Gastroesophageal sphincter (tissue), 4 donors: ENCODE data around the gene ACOX3. TPM values are rescaled to one million over a fixed set of nuclear protein-coding genes. Genes with fewer than 3 reads are reported as not detected.
A peak's percentile ranks its signal among the peaks of the same experiment; 100 is the strongest.

Experiments used
- ATAC-seq: fragments of 150-250 bp; one replicate; pipeline ENCODE4 v1.9.1; 2016; ENCODE audit warnings: mild to moderate bottlenecking, moderate library complexity
- H3K27ac ChIP-seq, 4 donors: fragments of 200-600 bp; sonication (generic) in 3 of 4; 1 replicate in 3 of 4; 2 replicates in 1 of 4; pipeline ENCODE4 v1.5.1; 2016 to 2019
- H3K27me3 ChIP-seq: fragments of 200-600 bp; sonication (generic); one replicate; pipeline ENCODE4 v1.5.1; 2019
- H3K36me3 ChIP-seq, 2 donors: fragments of 200-600 bp; sonication (generic); one replicate each; pipeline ENCODE4 v1.5.1; 2019; ENCODE audit warnings: control low read depth in 1 of 2
- H3K4me1 ChIP-seq, 3 donors: fragments of 200-600 bp; sonication (generic); 1 replicate in 2 of 3; 2 replicates in 1 of 3; pipeline ENCODE4 v1.5.1; 2016 to 2019; ENCODE audit warnings: control low read depth in 2 of 3
- H3K4me3 ChIP-seq, 2 donors: fragments of 200-600 bp; sonication (generic); one replicate each; pipeline ENCODE4 v1.5.1; 2019; ENCODE audit warnings: mild to moderate bottlenecking in 1 of 2, moderate library complexity in 1 of 2
- H3K9me3 ChIP-seq, 3 donors: fragments of 200-600 bp; sonication (generic); one replicate each; pipeline ENCODE4 v1.5.1; 2017 to 2019; ENCODE audit warnings: control low read depth in 2 of 3
- EP300 ChIP-seq: sonication (generic); formaldehyde crosslinking; IDR thresholded peaks from one replicate; pipeline ENCODE4 v1.6.1; 2017; ENCODE audit warnings: antibody characterized with exemption, mild to moderate bottlenecking
- POLR2A ChIP-seq, 2 donors: fragments of 450-650 bp; IDR thresholded peaks; one replicate each; pipeline ENCODE4 v1.6.1; 2017; ENCODE audit warnings: antibody characterized with exemption in 2 of 2, mild to moderate bottlenecking in 2 of 2, moderate library complexity in 1 of 2
- POLR2AphosphoS5 ChIP-seq: sonication (generic); formaldehyde crosslinking; IDR thresholded peaks from one replicate; pipeline ENCODE4 v1.6.1; 2017; ENCODE audit warnings: antibody characterized with exemption
- WGBS, 2 donors: methylation state at CpG; one replicate each; pipeline ENCODE4 v1.1.5; 2018; ENCODE audit warnings: low coverage in 1 of 2; 5-methylcytosine and 5-hydroxymethylcytosine counted together
- total RNA-seq, 4 donors: library from RNA; depleted of rRNA; stranded (reverse); fragments of >200 nt; gene quantifications; one replicate each; pipeline ENCODE4 v1.1.0, GENCODE V29; 2016
- TF ChIP-seq, protein P1 (sequence below), 4 experiments: fragments of 200-600 bp in 2 of 4; fragments of 450-650 bp in 2 of 4; sonication (generic) in 1 of 4; IDR thresholded peaks; one replicate each; pipeline ENCODE4 v1.5.1; 2017 to 2019; ENCODE audit warnings: antibody characterized with exemption in 4 of 4, mild to moderate bottlenecking in 2 of 4, moderate library complexity in 2 of 4

ACOX3 gene
- total RNA-seq, 4 donors from 2014 or later: 21.5 to 79.5 (median 37.1) TPM

DNA sequence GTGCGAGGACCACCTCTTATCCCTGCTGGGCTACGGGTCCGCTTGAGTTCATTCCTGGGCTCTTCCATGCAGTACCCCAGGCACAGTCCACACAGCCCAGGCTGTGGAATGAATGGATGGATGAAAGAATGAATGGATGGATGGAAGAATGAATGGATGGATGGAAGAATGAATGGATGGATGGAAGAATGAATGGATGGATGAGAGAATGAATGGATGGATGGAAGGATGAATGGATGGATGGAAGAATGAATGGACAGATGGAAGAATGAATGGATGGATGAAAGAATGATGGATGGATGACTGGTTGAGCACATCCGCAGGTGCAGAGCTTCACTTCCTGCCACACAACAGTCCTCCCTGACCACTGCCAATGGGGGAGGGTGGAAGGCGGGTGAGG lies 28.2 kb downstream of the ACOX3 start:
- peaks cover 0 to 94% of the 10 kb centered on the region in 2 donors for H3K36me3 ChIP-seq
- WGBS, 2 donors: 88 to 92% methylated on average over 3 to 4 of the region's 5 CpGs

DNA sequence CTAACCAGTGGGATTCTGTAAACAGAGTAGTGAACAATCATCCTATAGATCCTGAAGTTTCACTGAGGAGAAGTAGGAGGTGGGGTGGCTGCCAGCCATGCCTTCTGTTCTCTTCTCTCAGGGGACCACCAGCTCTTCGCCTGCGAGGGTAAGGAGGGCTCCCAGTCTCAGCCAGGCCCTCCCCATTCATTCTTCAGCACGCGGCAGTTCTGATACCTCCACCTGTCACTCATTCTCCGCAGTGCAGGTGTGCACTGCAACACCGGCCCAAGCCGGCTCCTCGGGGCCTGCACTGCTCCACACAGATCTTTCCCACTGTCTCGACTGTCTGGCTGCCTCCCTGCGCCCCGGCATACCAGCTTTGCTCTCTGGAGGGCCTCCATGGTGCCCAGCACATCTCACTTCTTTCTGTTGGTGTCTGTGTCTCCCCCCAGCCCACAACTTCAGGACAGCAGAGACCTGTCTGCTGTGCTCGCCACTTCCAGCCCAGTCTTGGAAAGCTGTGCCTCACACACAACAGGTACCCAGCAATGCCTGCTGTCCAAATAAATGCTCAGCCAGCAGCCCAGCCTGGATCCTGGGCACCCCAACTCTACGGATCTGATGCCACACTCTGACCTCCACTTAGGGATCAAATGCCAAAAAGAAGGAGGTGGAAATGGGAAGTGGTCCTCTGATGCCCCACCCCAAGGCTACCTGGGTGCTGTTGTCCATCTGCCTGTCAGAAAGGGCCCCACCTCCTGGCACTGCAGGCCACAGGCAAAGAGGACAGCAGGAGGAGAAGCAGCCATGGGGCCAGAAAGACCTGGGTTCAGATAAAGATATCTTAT lies 29.0 kb downstream of the ACOX3 start:
- Histone ChIP-seq H3K36me3 (peaks cover 0 to 93% of the 10 kb centered on the region in 2 donors), H3K27me3 (no peaks in the 10 kb centered on the region), H3K27ac (peak overlapping the region in 2 of 4 donors; percentile 56 to 64), H3K9me3 (no peaks in the 10 kb centered on the region), H3K4me1 (peaks cover 0 to 35% (median 14%) of the 10 kb centered on the region in 3 donors), H3K4me3 (no peak overlapping the region)
- WGBS, 2 donors: 78 to 84% methylated on average over 5 to 7 of the region's 13 CpGs
- ATAC-seq: no peak
- TF ChIP-seq POLR2A (IDR thresholded peaks at IDR 0.05) (no peak), EP300 (no peak), POLR2AphosphoS5 (no peak)
- TF ChIP-seq, protein P1, sequence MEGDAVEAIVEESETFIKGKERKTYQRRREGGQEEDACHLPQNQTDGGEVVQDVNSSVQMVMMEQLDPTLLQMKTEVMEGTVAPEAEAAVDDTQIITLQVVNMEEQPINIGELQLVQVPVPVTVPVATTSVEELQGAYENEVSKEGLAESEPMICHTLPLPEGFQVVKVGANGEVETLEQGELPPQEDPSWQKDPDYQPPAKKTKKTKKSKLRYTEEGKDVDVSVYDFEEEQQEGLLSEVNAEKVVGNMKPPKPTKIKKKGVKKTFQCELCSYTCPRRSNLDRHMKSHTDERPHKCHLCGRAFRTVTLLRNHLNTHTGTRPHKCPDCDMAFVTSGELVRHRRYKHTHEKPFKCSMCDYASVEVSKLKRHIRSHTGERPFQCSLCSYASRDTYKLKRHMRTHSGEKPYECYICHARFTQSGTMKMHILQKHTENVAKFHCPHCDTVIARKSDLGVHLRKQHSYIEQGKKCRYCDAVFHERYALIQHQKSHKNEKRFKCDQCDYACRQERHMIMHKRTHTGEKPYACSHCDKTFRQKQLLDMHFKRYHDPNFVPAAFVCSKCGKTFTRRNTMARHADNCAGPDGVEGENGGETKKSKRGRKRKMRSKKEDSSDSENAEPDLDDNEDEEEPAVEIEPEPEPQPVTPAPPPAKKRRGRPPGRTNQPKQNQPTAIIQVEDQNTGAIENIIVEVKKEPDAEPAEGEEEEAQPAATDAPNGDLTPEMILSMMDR (IDR thresholded peaks at IDR 0.05): no peak

More for the DNA sequence above, 28.2 kb downstream of the ACOX3 start:
- Histone ChIP-seq H3K4me3 (no peak overlapping the region), H3K9me3 (no peaks in the 10 kb centered on the region), H3K27me3 (no peaks in the 10 kb centered on the region), H3K27ac (no peak overlapping the region), H3K4me1 (peaks cover 0 to 42% (median 14%) of the 10 kb centered on the region in 3 donors)
- no peak for ATAC-seq
- no peak for TF ChIP-seq EP300
- no peak for TF ChIP-seq POLR2A (IDR thresholded peaks at IDR 0.05)
- TF ChIP-seq POLR2AphosphoS5: no peak
- TF ChIP-seq, protein P1 (IDR thresholded peaks at IDR 0.05): no peak

DNA sequence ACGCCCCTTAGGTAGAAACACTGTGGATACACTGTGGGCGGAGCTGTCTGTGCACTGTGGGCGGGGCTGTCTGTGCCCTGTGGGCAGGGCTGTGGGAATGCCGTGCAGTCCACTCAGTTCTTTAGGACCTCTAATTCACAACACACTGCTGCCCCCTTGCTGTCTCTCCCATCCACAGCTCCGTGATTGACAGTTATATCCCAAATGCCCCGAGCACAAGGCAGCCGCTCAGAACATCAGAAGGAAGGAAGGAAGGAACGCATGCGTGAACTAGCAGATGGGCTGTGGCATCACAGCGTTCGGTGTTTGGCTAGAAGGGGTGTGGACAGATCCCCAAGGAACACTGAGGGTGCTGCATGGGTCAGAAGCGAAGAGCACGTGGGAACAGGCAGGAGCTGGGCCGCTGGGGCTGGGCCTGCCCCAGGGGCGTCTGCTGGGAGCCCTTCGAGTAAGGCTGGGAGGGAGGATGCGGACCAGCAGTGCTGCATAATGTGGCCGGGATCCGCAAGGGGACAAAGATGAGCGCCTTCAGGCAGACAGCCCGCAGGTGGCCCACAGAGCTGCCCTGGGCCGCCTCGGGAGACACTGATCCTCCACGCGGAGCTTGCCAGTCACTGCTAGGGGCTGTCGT lies 29.8 kb downstream of the ACOX3 start:
- 20 to 57% methylated on average over 1 to 14 of the region's 26 CpGs for WGBS, 2 donors
- Histone ChIP-seq H3K4me1 (peaks cover 0 to 34% (median 14%) of the 10 kb centered on the region in 3 donors), H3K4me3 (no peak overlapping the region), H3K9me3 (no peaks in the 10 kb centered on the region), H3K27ac (peak overlapping the region in 3 of 4 donors; percentile 28 to 64 (median 56)), H3K27me3 (no peaks in the 10 kb centered on the region), H3K36me3 (peaks cover 0 to 91% of the 10 kb centered on the region in 2 donors)
- peak; percentile 60 for ATAC-seq
- TF ChIP-seq, protein P1 (IDR thresholded peaks at IDR 0.05): peak in 3 of 4 experiments; percentile 22 to 47 (median 47)
- TF ChIP-seq POLR2AphosphoS5: no peak
- no peak for TF ChIP-seq EP300

DNA sequence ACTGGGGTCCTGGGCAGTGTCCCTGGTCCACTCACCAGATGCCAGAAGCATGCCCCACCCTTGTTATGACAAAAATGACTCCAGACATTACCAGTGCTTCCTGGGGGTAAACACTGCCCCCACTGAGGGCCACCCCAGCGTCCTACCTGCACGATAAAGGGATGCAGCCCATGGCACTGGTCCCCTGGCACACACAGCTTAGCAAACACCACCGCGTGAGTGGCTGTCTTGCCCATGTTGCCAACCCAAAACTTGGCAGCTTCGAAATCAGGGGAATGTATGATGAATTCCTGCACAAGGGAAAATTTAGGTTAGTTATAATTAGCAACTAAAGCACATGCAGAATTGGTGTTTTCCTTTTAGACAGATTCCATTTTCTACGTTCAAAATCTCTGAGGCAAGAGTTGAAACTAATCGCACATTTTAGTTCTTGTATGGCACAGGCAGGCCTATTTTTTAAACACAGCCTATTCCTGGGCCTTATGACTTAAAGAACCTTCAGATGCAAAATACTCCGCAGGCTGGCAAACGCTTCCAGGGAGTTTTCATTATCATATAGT lies 30.4 kb downstream of the ACOX3 start:
- whole genome bisulfite sequencing, 2 donors: 58 to 63% methylated on average over 2 to 8 of the region's 9 CpGs
- TF ChIP-seq, protein P1 (IDR thresholded peaks at IDR 0.05): no peak
- no peak for TF ChIP-seq POLR2AphosphoS5
- TF ChIP-seq EP300: no peak
- no peak for TF ChIP-seq POLR2A (IDR thresholded peaks at IDR 0.05)
- no peaks in the 10 kb centered on the region for H3K27me3 ChIP-seq
- H3K36me3 ChIP-seq: peaks cover 0 to 91% of the 10 kb centered on the region in 2 donors
- H3K9me3 ChIP-seq: no peaks in the 10 kb centered on the region
- H3K4me1 ChIP-seq: peaks cover 0 to 40% (median 14%) of the 10 kb centered on the region in 3 donors
- no peak overlapping the region for H3K4me3 ChIP-seq
- no peak for ATAC-seq
- peak overlapping the region in 3 of 4 donors; percentile 28 to 64 (median 56) for H3K27ac ChIP-seq
